Measurements from ENCODE around the gene TMEM190.
A peak's percentile ranks its signal among the peaks of the same experiment; 100 is the strongest.

TMEM190 gene

GRCh38 chr19:55369653-55370304 lies 6.8 kb upstream of the TMEM190 start:
- no peaks in the 10 kb centered on the region for H3K36me3 ChIP-seq (ENCODE audit: low read depth)
- H3K9me3 ChIP-seq (ENCODE audit: severe bottlenecking), result no peaks in the 10 kb centered on the region
- TF ChIP-seq CTCF (IDR thresholded peaks at IDR 0.05; ENCODE audit: poor library complexity, severe bottlenecking), result no peak
- peak; percentile 79 for ATAC-seq (ENCODE audit: low read depth)
- peak overlapping the region; percentile 46 for H3K4me3 ChIP-seq (ENCODE audit: severe bottlenecking)
- H3K27me3 ChIP-seq (ENCODE audit: insufficient read depth, poor library complexity, severe bottlenecking), result no peaks in the 10 kb centered on the region
- peaks cover 8% of the 10 kb centered on the region for H3K4me1 ChIP-seq (ENCODE audit: insufficient read depth, poor library complexity, severe bottlenecking)
- peak; percentile 87 for DNase-seq (ENCODE audit: low spot score)
- peak overlapping the region; percentile 48 for H3K27ac ChIP-seq (ENCODE audit: poor library complexity, severe bottlenecking)

GRCh38 chr19:55370305-55370988 lies 6.2 kb upstream of the TMEM190 start, which contains the start of gene IL11:
Gene IL11 (minus strand): TSS chr19:55370463. CDS start chr19:55370310, 153 bp downstream.
- H3K4me1 ChIP-seq (ENCODE audit: insufficient read depth, poor library complexity, severe bottlenecking), result peaks cover 8% of the 10 kb centered on the region
- peak within 1 kb of the TSS; percentile 48 for H3K27ac ChIP-seq (ENCODE audit: poor library complexity, severe bottlenecking)
- peak; percentile 69 for DNase-seq (ENCODE audit: low spot score)
- no peaks in the 10 kb centered on the region for H3K36me3 ChIP-seq (ENCODE audit: low read depth)
- H3K4me3 ChIP-seq (ENCODE audit: severe bottlenecking), result peak within 1 kb of the TSS; percentile 46
- ATAC-seq (ENCODE audit: low read depth), result peak; percentile 61
- no peaks in the 10 kb centered on the region for H3K27me3 ChIP-seq (ENCODE audit: insufficient read depth, poor library complexity, severe bottlenecking)
- H3K9me3 ChIP-seq (ENCODE audit: severe bottlenecking), result no peaks in the 10 kb centered on the region
- no peak for TF ChIP-seq CTCF (IDR thresholded peaks at IDR 0.05; ENCODE audit: poor library complexity, severe bottlenecking)

- Histone ChIP-seq H3K36me3 (ENCODE audit: low read depth) (no peaks in the 10 kb centered on the region), H3K9me3 (ENCODE audit: severe bottlenecking) (no peaks in the 10 kb centered on the region), H3K27me3 (ENCODE audit: insufficient read depth, poor library complexity, severe bottlenecking) (no peaks in the 10 kb centered on the region), H3K4me3 (ENCODE audit: severe bottlenecking) (no peak overlapping the region), H3K27ac (ENCODE audit: poor library complexity, severe bottlenecking) (no peak overlapping the region), H3K4me1 (ENCODE audit: insufficient read depth, poor library complexity, severe bottlenecking) (peaks cover 14% of the 10 kb centered on the region)
- DNase-seq (ENCODE audit: low spot score) (peak; percentile 71), ATAC-seq (ENCODE audit: low read depth) (no peak)
- TF ChIP-seq CTCF (IDR thresholded peaks at IDR 0.05; ENCODE audit: poor library complexity, severe bottlenecking), result no peak
Observed at GRCh38 chr19:55372316-55373081, 4.1 kb upstream of the TMEM190 start.

- Histone ChIP-seq H3K9me3 (ENCODE audit: severe bottlenecking) (no peaks in the 10 kb centered on the region), H3K27me3 (ENCODE audit: insufficient read depth, poor library complexity, severe bottlenecking) (no peaks in the 10 kb centered on the region), H3K4me1 (ENCODE audit: insufficient read depth, poor library complexity, severe bottlenecking) (peaks cover 14% of the 10 kb centered on the region), H3K36me3 (ENCODE audit: low read depth) (no peaks in the 10 kb centered on the region), H3K27ac (ENCODE audit: poor library complexity, severe bottlenecking) (peak overlapping the region; percentile 13), H3K4me3 (ENCODE audit: severe bottlenecking) (no peak overlapping the region)
- DNase-seq (ENCODE audit: low spot score) (peak; percentile 60), ATAC-seq (ENCODE audit: low read depth) (no peak)
- no peak for TF ChIP-seq CTCF (IDR thresholded peaks at IDR 0.05; ENCODE audit: poor library complexity, severe bottlenecking)
Observed at GRCh38 chr19:55373306-55373992, 3.2 kb upstream of the TMEM190 start.
